WTC11 (cell line): ENCODE results near the gene JHY. TPM values are rescaled to one million over a fixed set of nuclear protein-coding genes. Genes with fewer than 3 reads are reported as not detected.

Experiments
- ATAC-seq: fragments of 200-7000 bp; cut with Tn5 transposase; 2 replicates; pipeline ENCODE4 v1.10.0; 2021; ENCODE audit warnings: mild to moderate bottlenecking, moderate library complexity
- Bru-seq: library from RNA; stranded (reverse); fragments of 400-500 nt; gene quantifications from one replicate; lab custom pipeline; 2021; lab: Mats Ljungman, UMichigan
- CTCF ChIA-PET: fragments of 300-600 bp; sonication (Branson Sonifier 250); formaldehyde crosslinking; loops from one replicate; lab custom pipeline; 2021; ENCODE audit warnings: antibody characterized with exemption; lab: Charles Lee
- POLR2A ChIA-PET: fragments of 350-600 bp; sonication (Branson Sonifier 250); formaldehyde crosslinking; loops from one replicate; lab custom pipeline; 2021; ENCODE audit warnings: antibody characterized with exemption; lab: Charles Lee
- DNase-seq: peaks from one replicate; pipeline ENCODE4 v3.0.0; 2021; ENCODE audit warnings: low spot score
- H3K27ac Mint-ChIP-seq: 2 replicates; pipeline ENCODE4 v1.8.0; 2021; ENCODE audit warnings: mixed read lengths
- H3K27me3 Mint-ChIP-seq: 2 replicates; pipeline ENCODE4 v1.8.0; 2021; ENCODE audit warnings: low read depth, mild to moderate bottlenecking, moderate library complexity, mixed read lengths
- H3K36me3 Mint-ChIP-seq: 2 replicates; pipeline ENCODE4 v1.8.0; 2021; ENCODE audit warnings: mixed read lengths
- H3K4me1 Mint-ChIP-seq: 2 replicates; pipeline ENCODE4 v1.8.0; 2022; ENCODE audit warnings: mixed read lengths
- H3K4me3 Mint-ChIP-seq: 2 replicates; pipeline ENCODE4 v1.8.0; 2021; ENCODE audit warnings: mild to moderate bottlenecking, moderate library complexity, mixed read lengths
- H3K9me3 Mint-ChIP-seq: 2 replicates; pipeline ENCODE4 v1.8.0; 2021; ENCODE audit warnings: mixed read lengths
- AR ChIP-seq: fragments of 250-450 bp; sonication (Bioruptor Pico); IDR thresholded peaks from 2 replicates; pipeline ENCODE4 v1.9.0; 2021; ENCODE audit warnings: mild to moderate bottlenecking
- ARID4B ChIP-seq: sonication (generic); formaldehyde crosslinking; IDR thresholded peaks from 2 replicates; pipeline ENCODE4 v1.8.0; 2023; ENCODE audit warnings: missing genetic modification reagents, mild to moderate bottlenecking, borderline replicate concordance
- ATF6 ChIP-seq: sonication (generic); formaldehyde crosslinking; IDR thresholded peaks from 2 replicates; pipeline ENCODE4 v1.8.1; 2023; ENCODE audit warnings: mild to moderate bottlenecking, missing genetic modification reagents
- CDX4 ChIP-seq: fragments of 250-450 bp; sonication (Bioruptor Pico); IDR thresholded peaks from 2 replicates; pipeline ENCODE4 v1.9.0; 2021; ENCODE audit warnings: moderate library complexity, mild to moderate bottlenecking, inconsistent platforms, borderline replicate concordance
- CREM ChIP-seq: sonication (generic); formaldehyde crosslinking; IDR thresholded peaks from 2 replicates; pipeline ENCODE4 v1.8.1; 2022; ENCODE audit warnings: mild to moderate bottlenecking, missing genetic modification reagents, moderate library complexity
- E2F4 ChIP-seq: sonication (generic); formaldehyde crosslinking; IDR thresholded peaks from 2 replicates; pipeline ENCODE4 v1.8.1; 2022; ENCODE audit warnings: low read depth, mild to moderate bottlenecking, moderate library complexity, missing genetic modification reagents, borderline replicate concordance
- FOXJ3 ChIP-seq: sonication (generic); formaldehyde crosslinking; IDR thresholded peaks from 2 replicates; pipeline ENCODE4 v1.9.0; 2021; ENCODE audit warnings: missing genetic modification reagents, mild to moderate bottlenecking, borderline replicate concordance
- FOXP1 ChIP-seq: sonication (generic); formaldehyde crosslinking; IDR thresholded peaks from 2 replicates; pipeline ENCODE4 v1.8.0; 2022; ENCODE audit warnings: missing genetic modification reagents, mild to moderate bottlenecking, moderate library complexity, borderline replicate concordance
- KAT7 ChIP-seq: sonication (generic); formaldehyde crosslinking; IDR thresholded peaks from 2 replicates; pipeline ENCODE4 v1.8.1; 2023; ENCODE audit warnings: missing genetic modification reagents, mild to moderate bottlenecking, borderline replicate concordance
- MAX ChIP-seq: sonication (generic); formaldehyde crosslinking; IDR thresholded peaks from 2 replicates; pipeline ENCODE4 v1.8.0; 2022; ENCODE audit warnings: mild to moderate bottlenecking, missing genetic modification reagents
- MYBL2 ChIP-seq: sonication (generic); formaldehyde crosslinking; IDR thresholded peaks from 2 replicates; pipeline ENCODE4 v1.8.1; 2023; ENCODE audit warnings: mild to moderate bottlenecking, moderate library complexity, missing genetic modification reagents
- NFYB ChIP-seq: sonication (generic); formaldehyde crosslinking; conservative IDR thresholded peaks from 2 replicates; pipeline ENCODE4 v1.8.0; 2022; ENCODE audit warnings: low read depth, missing genetic modification reagents
- RORB ChIP-seq: fragments of 250-450 bp; sonication (Bioruptor Pico); IDR thresholded peaks from 2 replicates; pipeline ENCODE4 v1.9.0; 2021; ENCODE audit warnings: mild to moderate bottlenecking
- SP1 ChIP-seq: sonication (generic); formaldehyde crosslinking; conservative IDR thresholded peaks from 2 replicates; pipeline ENCODE4 v1.8.1; 2022; ENCODE audit warnings: missing genetic modification reagents
- ZBTB21 ChIP-seq: sonication (generic); formaldehyde crosslinking; IDR thresholded peaks from 2 replicates; pipeline ENCODE4 v1.8.1; 2023; ENCODE audit warnings: mild to moderate bottlenecking, missing genetic modification reagents, borderline replicate concordance
- ZBTB43 ChIP-seq: sonication (generic); formaldehyde crosslinking; IDR thresholded peaks from 2 replicates; pipeline ENCODE4 v1.8.1; 2023; ENCODE audit warnings: mild to moderate bottlenecking, missing genetic modification reagents
- ZMAT4 ChIP-seq: fragments of 250-450 bp; sonication (Bioruptor Pico); IDR thresholded peaks from 2 replicates; pipeline ENCODE4 v1.9.0; 2021; ENCODE audit warnings: mild to moderate bottlenecking
- ZNF219 ChIP-seq: sonication (generic); formaldehyde crosslinking; IDR thresholded peaks from 2 replicates; pipeline ENCODE4 v1.8.0; 2023; ENCODE audit warnings: missing genetic modification reagents, mild to moderate bottlenecking, borderline replicate concordance
- long read RNA-seq, 3 experiments: library from RNA in 1 of 3; library from capped mRNA in 1 of 3; library from polyadenylated mRNA in 1 of 3; unstranded in 2 of 3; stranded (forward) in 1 of 3; transcript quantifications; one replicate each; pipeline ENCODE4 v2.0.0, GENCODE V29; 2021
- total RNA-seq: library from RNA; stranded (reverse); gene quantifications from 3 replicates; pipeline ENCODE4 v1.2.3, GENCODE V29; 2021

Gene JHY
- total RNA-seq: 1.1 to 1.6 TPM (median 1.4 TPM) in 3 replicates
- percentile 36 among the genes with signal in this experiment for Bru-seq, nascent RNA
- long read RNA-seq, experiment 1, partial matches to known transcripts: 4 of 11 reads
- long read RNA-seq, experiment 1, other reads (novel, unspliced or antisense): 3 of 11 reads
- long read RNA-seq, experiment 2, partial matches to known transcripts: 1 of 2 reads
- long read RNA-seq, experiment 2, other reads (novel, unspliced or antisense): 1 of 2 reads
- long read RNA-seq, experiment 3: 0 reads

- TF ChIP-seq RORB: no peak
- no peak for TF ChIP-seq AR
- TF ChIP-seq ATF6 (CRISPR knock-in tag): no peak
- TF ChIP-seq FOXP1 (CRISPR knock-in tag): peak; percentile 14; the same call in 1 of the 2 replicates
- no peak for TF ChIP-seq ZMAT4 (CRISPR knock-in tag)
- TF ChIP-seq, all 79 proteins: peak for 1
- H3K4me1 Mint-ChIP-seq: peaks cover 41% of the 10 kb centered on the region
- ChIA-PET CTCF (interaction anchor here (0.8 to 1.6 kb wide), 3 partner anchors 19 to 141 kb away, joined by 3 to 10 read pairs (median 4); no protein-coding TSS in a partner anchor), POLR2A (no interaction called here)
- H3K27me3 Mint-ChIP-seq: peaks cover 17% of the 10 kb centered on the region
- H3K36me3 Mint-ChIP-seq: no peaks in the 10 kb centered on the region
- H3K9me3 Mint-ChIP-seq: no peaks in the 10 kb centered on the region
- peak within 1 kb of the TSS; percentile 82 for H3K4me3 Mint-ChIP-seq
- peak; percentile 61 for ATAC-seq
- DNase-seq: peak; percentile 74
- no peak within 1 kb of the TSS for H3K27ac Mint-ChIP-seq
Measured at GRCh38 chr11:122882189-122882856, at the start of gene JHY. JHY (plus strand) TSS chr11:122882759; CDS start chr11:122885850, 3,091 bp downstream.

GRCh38 chr11:122833846-122834464 lies 48.6 kb upstream of the JHY start:
- Mint-ChIP-seq H3K4me1 (peaks cover 57% of the 10 kb centered on the region), H3K27ac (no peak overlapping the region), H3K36me3 (peaks cover 6% of the 10 kb centered on the region), H3K9me3 (peaks cover 16% of the 10 kb centered on the region), H3K4me3 (no peak overlapping the region), H3K27me3 (peaks cover 3% of the 10 kb centered on the region; the same call in 1 of the 2 replicates)
- DNase-seq: no peak
- ChIA-PET POLR2A (no interaction called here), CTCF (interaction anchor here (1.2 to 2.8 kb wide), 5 partner anchors 19 to 205 kb away, joined by 3 to 11 read pairs (median 4); no protein-coding TSS in a partner anchor)
- no peak for ATAC-seq
- TF ChIP-seq ARID4B (CRISPR knock-in tag): no peak
- no peak for TF ChIP-seq MAX
- no peak for TF ChIP-seq CREM (CRISPR knock-in tag)
- TF ChIP-seq MYBL2: no peak
- no peak for TF ChIP-seq E2F4 (CRISPR knock-in tag)
- no peak for TF ChIP-seq ZBTB21
- TF ChIP-seq SP1 (CRISPR knock-in tag): no peak
- TF ChIP-seq ZBTB43 (CRISPR knock-in tag): no peak
- no peak for TF ChIP-seq CDX4
- TF ChIP-seq NFYB (CRISPR knock-in tag): no peak
- no peak for TF ChIP-seq FOXJ3 (CRISPR knock-in tag)
- no peak for TF ChIP-seq RORB
- TF ChIP-seq KAT7: no peak
- no peak for TF ChIP-seq ZNF219 (CRISPR knock-in tag)
